ENCODE results near the gene HES4.

HES4 gene

GRCh38 chr1:1046767-1047166 is 46.9 kb upstream of the HES4 start (continued):
- TF ChIP-seq AEBP2 (tag by site-specific recombination; IDR thresholded peaks at IDR 0.05; ENCODE audit: borderline replicate concordance) = no peak
- no peak for TF ChIP-seq PRDM4 (tag by site-specific recombination; IDR thresholded peaks at IDR 0.05)
- TF ChIP-seq KLF9 (tag by site-specific recombination; IDR thresholded peaks at IDR 0.05; ENCODE audit: low read depth) = no peak

GRCh38 chr1:1046243-1046642 is 46.3 kb upstream of the HES4 start:
- Histone ChIP-seq H3K4me1 (ENCODE audit: control insufficient read depth, insufficient read depth, low read length) (no peaks in the 10 kb centered on the region), H3K4me3 (ENCODE audit: low read depth, low read length) (no peak overlapping the region), H3K36me3 (ENCODE audit: control insufficient read depth in 2 of 2, insufficient read depth in 1 of 2, low read length in 2 of 2) (peaks cover 0 to 77% of the 10 kb centered on the region in 2 experiments; a peak in 1 of 3 replicates), H3K9me3 (ENCODE audit: control insufficient read depth, insufficient read depth, low read depth, low read length) (no peaks in the 10 kb centered on the region), H3K27ac (ENCODE audit: extremely low read depth, low read depth, low read length) (no peak overlapping the region)
- CTCF ChIA-PET = no interaction called here
- POLR2A ChIA-PET = no interaction called here
- TF ChIP-seq GLIS2 (tag by site-specific recombination; IDR thresholded peaks at IDR 0.05) (peak; percentile 24; the same call in 1 of the 2 replicates), ZNF658 (tag by site-specific recombination; IDR thresholded peaks at IDR 0.05) (no peak)

GRCh38 chr1:1045129-1045528 is 45.2 kb upstream of the HES4 start:
- Histone ChIP-seq H3K27ac (ENCODE audit: extremely low read depth, low read depth, low read length) (no peak overlapping the region), H3K36me3 (ENCODE audit: control insufficient read depth in 2 of 2, insufficient read depth in 1 of 2, low read length in 2 of 2) (peaks cover 0 to 68% of the 10 kb centered on the region in 2 experiments; a peak in 1 of 3 replicates), H3K9me3 (ENCODE audit: control insufficient read depth, insufficient read depth, low read depth, low read length) (no peaks in the 10 kb centered on the region), H3K4me1 (ENCODE audit: control insufficient read depth, insufficient read depth, low read length) (no peaks in the 10 kb centered on the region), H3K4me3 (ENCODE audit: low read depth, low read length) (no peak overlapping the region)
- POLR2A ChIA-PET = no interaction called here
- CTCF ChIA-PET = no interaction called here
- TF ChIP-seq ZNF791 (tag by site-specific recombination; IDR thresholded peaks at IDR 0.05) = no peak
- TF ChIP-seq BCL11B (tag by site-specific recombination; IDR thresholded peaks at IDR 0.05; ENCODE audit: low read depth) = peak; percentile 82; the same call in 1 of the 2 replicates

- H3K27ac ChIP-seq (ENCODE audit: extremely low read depth, low read depth, low read length) = no peak overlapping the region
- no peaks in the 10 kb centered on the region for H3K4me1 ChIP-seq (ENCODE audit: control insufficient read depth, insufficient read depth, low read length)
- H3K4me3 ChIP-seq (ENCODE audit: low read depth, low read length) = no peak overlapping the region
- H3K9me3 ChIP-seq (ENCODE audit: control insufficient read depth, insufficient read depth, low read depth, low read length) = no peaks in the 10 kb centered on the region
- H3K36me3 ChIP-seq (ENCODE audit: control insufficient read depth in 2 of 2, insufficient read depth in 1 of 2, low read length in 2 of 2) = peaks cover 0 to 66% of the 10 kb centered on the region in 2 experiments; a peak in 1 of 3 replicates
- ChIA-PET CTCF (interaction anchor here (0.5 to 0.6 kb wide), 2 partner anchors 17 to 546 kb away, joined by 3 to 5 read pairs; no protein-coding TSS in a partner anchor), POLR2A (interaction anchor here (0.7 kb wide), 1 partner anchor 14 kb away, joined by 3 read pairs; no protein-coding TSS in a partner anchor)
- TF ChIP-seq ZFHX2 (tag by site-specific recombination; conservative IDR thresholded peaks at IDR 0.05) (peak; percentile 72), ZNF558 (tag by site-specific recombination; IDR thresholded peaks at IDR 0.05) (no peak), KLF8 (tag by site-specific recombination; IDR thresholded peaks at IDR 0.05) (peak; percentile 34; the same call in 1 of the 2 replicates), EGR2 (tag by site-specific recombination; IDR thresholded peaks at IDR 0.05; ENCODE audit: low read depth) (peak; percentile 44; the same call in 1 of the 2 replicates), ZNF175 (tag by site-specific recombination; IDR thresholded peaks at IDR 0.05) (no peak), ZNF394 (tag by site-specific recombination; IDR thresholded peaks at IDR 0.05; ENCODE audit: borderline replicate concordance) (no peak), KLF9 (tag by site-specific recombination; IDR thresholded peaks at IDR 0.05; ENCODE audit: low read depth) (peak; percentile 58; the same call in 1 of the 2 replicates)
These were observed 44.7 kb upstream of the HES4 start for GRCh38 chr1:1044455-1045078.

Measured in HEK293 (cell line).